HG02973 (cell line): ENCODE data around the gene CHSY3.
A peak's percentile ranks its signal among the peaks of the same experiment; 100 is the strongest.

ENCODE experiments used
- ATAC-seq: cut with Tn5 transposase; IDR thresholded peaks from one replicate; pipeline ENCODE4 v1.9.1; 2021; ENCODE audit warnings: moderate library complexity; ENCODE audit not compliant: unreplicated experiment

The CHSY3 gene

DNA sequence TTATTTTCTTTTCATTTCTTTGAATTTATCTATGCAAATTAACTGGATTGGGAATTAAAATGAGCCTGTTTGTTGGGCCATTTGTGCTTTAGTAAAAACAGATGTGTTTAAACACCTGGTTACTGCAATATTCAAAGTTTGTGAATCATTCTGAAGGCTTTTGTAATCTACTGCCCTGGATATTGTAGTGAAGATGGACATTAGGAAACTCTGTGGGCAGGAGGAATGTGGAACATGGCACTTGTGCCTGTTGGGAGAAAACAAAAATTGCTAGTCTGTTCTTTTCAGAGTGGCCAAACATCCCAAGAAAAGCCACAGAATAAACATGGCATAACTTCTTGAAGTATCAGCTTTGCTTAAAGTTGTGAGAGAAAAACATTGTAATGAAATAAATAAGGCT lies 40.8 kb downstream of the CHSY3 start:
- no peak for ATAC-seq

DNA sequence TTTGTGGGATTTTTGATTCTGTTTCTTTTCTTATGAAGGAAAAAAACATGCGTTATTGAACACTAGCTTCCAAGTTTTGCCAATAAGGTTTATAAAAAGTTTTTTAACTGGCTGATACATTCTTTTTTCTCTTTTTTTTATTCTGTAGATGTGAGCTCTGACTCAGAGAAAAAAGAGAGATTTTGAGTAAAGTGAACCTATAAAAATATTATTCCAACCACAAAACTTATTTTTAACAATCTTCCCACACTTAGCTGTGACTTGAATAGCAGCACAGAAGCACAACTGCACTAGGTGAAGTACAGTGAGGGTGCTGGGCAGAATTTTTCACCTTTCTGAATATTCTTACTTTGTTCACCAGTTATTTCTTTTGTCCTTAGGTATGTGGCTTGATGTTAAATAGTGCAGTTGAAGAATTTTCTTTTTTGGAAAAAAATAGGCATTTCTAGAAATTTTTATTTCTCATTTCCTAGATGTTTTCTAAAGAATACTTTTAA lies 41.6 kb downstream of the CHSY3 start:
- ATAC-seq: no peak

- no peak for ATAC-seq
Measured at GRCh38 chr5:129951039-129951438, 46.8 kb downstream of the CHSY3 start.

GRCh38 chr5:129958581-129958980 lies 54.3 kb downstream of the CHSY3 start:
- ATAC-seq: no peak

- ATAC-seq: no peak
Measured at GRCh38 chr5:129960831-129961230, 56.6 kb downstream of the CHSY3 start.

DNA sequence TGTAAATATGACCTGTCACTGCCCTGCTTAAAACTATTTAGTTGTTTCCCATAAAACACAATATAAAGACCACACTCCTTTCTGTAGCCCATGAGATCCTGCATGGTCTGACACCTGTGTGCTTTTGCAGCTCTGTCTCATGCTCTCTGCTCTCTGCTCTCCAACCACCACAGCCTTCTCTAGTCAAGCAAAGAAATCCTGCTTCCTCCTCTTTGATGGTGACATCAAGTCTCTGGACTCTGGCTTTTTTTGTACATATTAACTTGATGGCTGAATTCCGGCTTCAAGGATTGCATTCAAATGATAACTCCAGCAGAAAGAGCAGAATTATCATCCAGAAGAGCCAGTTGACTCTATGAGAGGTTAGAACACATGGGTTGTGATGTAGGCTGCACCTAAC lies 58.2 kb downstream of the CHSY3 start:
- ATAC-seq: no peak

- no peak for ATAC-seq
Measured at GRCh38 chr5:129963359-129963758, 59.1 kb downstream of the CHSY3 start.

- no peak for ATAC-seq
Measured at GRCh38 chr5:129966071-129966470, 61.8 kb downstream of the CHSY3 start.

- ATAC-seq: no peak
Measured at GRCh38 chr5:129971714-129972113, 67.4 kb downstream of the CHSY3 start.

DNA sequence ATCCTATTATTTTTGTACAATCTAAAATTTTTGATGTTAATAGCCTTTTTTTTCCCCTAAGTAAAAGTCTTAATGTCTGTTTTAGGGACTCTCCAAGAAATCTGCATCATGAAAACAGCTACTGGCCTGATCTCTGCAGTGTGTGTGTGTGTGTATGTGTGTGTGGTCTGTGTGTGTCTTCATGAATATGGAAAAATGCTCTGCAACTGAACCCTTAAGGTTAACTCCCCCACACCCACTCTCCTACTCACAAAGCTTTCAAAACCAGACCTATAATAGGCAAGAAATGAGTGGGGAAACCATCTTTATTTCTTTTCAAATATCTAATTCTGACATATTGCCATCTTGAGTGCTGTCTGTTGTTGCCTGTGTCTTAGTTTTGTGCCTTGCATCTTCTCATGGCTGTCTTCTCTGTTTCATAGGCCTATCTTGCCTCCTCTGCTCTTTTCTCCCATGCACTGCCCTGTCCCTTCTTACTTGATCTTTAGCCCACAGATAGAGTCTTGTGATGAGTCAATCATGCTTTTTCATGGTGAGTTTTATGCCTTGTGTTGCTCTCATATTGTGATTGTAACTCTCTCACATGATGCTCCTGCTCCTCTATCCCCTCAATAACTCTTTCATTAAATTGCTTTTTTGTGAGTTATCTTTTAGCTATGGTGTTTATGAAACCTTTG lies 68.3 kb downstream of the CHSY3 start:
- peak; percentile 56 for ATAC-seq

DNA sequence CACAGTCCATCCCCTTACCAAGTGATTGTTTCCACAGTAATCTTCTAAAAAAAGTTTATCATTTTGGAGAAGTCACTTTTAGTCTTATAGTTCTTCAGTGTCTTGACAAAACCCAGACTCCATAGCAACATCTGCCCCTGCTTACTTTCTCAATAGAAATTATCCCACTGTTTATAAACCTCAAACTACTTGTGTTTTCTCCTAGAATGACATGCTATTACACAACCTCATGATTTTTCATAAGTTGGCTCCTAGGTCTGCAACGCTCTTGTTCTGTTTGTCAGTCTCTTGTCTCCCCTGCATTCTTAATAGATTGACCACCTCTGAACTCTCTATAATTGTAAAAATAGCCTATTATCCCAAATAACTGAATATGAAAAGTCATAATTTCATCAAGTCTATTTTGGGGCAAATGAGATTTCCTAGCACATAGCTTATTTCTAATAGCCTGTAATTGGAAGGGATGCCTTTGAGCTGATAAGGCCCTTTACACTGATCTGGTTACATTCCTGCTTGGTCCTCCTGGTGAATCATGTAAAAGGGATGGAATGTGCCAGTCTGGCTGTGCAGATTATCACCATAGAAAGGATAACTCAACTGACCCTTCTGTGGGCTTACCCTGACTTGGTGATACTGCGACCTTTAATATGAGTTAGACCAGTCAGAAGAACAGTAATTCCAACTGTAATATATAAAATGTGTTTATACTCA lies 69.6 kb downstream of the CHSY3 start:
- no peak for ATAC-seq

DNA sequence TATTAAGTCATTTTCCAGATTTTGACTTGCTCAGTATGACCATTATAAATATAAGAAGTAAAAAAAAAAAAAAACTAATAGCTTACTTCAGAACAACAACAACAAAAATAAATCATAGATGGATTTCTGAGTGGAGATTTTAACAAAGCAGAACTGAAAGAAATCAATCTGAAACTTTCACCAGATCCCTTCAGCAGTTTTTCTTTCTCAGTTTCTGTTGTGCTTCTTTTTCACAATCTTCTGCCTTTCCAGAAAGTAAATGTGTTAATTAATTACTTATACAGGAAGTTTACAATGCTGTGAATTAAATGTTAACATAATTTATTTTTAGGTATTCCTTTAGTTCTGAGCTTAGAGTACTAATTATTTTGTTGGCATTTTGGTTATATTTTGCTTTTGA lies 73.5 kb downstream of the CHSY3 start:
- peak; percentile 90 for ATAC-seq

DNA sequence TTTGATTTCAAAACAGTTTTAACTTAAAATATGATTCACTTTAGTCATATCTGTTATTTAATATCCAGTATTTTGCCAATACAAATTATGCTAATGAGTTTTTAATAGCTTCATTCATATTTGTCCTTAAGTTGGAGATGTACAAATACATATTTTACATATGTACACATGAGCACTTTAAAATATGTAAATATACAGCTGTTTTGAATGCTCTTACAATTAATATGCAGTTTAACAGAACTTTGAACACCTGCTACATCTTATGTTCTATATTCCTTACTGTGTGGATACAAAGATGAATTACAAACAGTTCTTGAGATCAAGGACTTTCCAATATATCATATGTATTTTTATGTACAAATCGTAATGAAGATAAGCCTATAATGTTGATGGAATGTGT lies 74.0 kb downstream of the CHSY3 start:
- no peak for ATAC-seq

GRCh38 chr5:129988453-129988852 lies 84.2 kb downstream of the CHSY3 start:
- ATAC-seq: no peak

DNA sequence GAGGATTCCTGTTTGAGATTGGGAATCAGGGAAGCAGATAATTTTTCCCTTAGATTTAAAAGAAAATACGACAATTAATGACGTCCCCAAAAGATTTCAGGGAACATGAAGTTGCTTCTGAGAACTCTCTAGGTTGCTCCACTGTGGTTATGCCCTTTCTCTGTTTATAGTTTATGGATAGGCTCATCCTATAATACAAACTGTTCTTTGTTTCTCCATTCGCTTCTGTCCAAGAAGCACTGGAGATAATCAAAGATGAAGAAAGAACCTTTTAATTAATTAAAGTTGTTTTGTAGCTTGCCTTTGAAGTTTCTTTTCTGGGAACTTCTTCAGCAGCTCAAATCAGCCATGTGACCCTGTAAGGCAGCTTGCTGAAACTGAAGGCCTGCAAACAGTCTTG lies 87.5 kb downstream of the CHSY3 start:
- ATAC-seq: no peak

DNA sequence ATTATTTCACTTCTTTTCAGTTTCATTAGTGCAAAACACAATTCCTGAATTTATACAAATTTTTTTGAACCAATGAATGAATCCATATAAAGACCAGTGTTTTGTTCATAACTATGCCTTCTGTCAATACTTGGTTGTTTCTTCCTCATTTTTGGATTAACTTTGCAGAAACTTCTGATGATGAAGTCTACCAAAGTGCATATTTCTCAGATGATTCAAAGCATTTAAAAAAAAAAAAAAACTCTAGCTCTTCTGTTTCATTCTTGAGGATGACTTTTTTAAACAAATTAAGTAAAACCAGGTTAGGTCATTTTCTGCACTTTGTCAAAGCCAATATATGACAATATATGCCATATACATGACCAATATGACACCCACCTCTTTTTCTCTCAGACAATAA lies 92.6 kb downstream of the CHSY3 start:
- ATAC-seq: no peak

DNA sequence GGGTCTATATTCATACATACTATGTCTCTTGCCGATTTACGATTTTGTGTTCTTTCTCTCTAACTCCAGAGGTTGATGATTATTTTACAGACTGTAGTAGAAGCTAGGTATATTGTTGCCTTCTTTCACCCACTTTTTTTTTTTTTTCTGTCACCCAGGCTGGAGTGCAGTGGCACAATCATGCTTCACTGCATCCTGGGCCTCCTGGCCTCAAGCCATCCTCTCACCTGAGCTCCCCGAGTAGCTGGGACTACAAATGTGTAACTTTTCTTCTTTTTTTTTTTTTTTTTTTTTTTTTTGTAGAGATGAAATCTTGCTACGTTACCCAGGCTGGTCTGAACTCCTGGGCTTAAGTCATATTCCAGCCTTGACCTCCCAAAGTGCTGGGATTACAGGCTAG lies 96.2 kb downstream of the CHSY3 start:
- no peak for ATAC-seq

GRCh38 chr5:130002183-130002582 lies 97.9 kb downstream of the CHSY3 start:
- no peak for ATAC-seq

- no peak for ATAC-seq
Measured at GRCh38 chr5:130002876-130003275, 98.6 kb downstream of the CHSY3 start.

DNA sequence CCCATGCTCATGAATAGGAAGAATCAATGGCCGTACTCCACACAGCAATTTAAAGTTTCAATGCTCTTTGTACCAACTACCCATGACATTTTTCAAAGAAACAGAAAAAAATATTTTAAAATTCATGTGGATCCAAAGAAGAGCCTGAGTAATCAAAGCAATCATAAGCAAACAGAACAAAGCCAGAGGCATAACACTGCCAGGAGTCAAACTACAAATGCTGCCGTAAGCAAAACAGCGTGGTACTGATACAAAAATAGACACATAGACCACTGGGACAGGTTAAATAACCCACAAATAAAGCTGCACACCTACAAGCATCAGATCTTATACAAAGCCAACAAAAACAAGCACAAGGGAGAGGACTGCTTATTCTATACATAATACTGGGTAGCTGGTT lies 107.7 kb downstream of the CHSY3 start:
- ATAC-seq: no peak

GRCh38 chr5:130017173-130017572 lies 112.9 kb downstream of the CHSY3 start:
- no peak for ATAC-seq

DNA sequence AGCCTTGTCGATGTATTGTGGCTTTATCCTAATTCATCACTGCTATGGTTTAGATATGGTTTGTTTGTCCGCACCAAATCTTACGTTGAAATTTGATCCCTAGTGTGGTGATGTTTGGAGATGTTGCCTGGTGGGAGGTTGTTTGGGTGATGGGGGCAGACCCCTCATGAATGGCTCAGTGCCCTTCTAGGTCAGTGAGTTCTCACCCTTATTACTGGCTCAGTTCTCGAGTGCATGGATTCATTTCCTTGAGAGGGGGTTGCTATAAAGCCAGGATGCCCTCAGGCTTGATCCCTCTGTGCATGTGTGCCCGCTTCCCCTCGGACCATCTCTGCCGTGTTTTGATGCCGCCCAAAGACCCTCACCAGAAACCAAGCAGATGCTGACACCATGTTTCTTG lies 114.4 kb downstream of the CHSY3 start:
- ATAC-seq: no peak

GRCh38 chr5:130021000-130021399 lies 116.7 kb downstream of the CHSY3 start:
- no peak for ATAC-seq
